Stimulated activated CD8-positive, alpha-beta memory T cell treated with anti-CD3 and anti-CD28 coated beads, Interleukin-15, amount 100 ng/mL, for 4 hours (primary cell): ENCODE data around the gene UQCR11.

ENCODE experiments used
- DNase-seq, 2 donors: peaks; one replicate each; pipeline ENCODE4 v3.0.0-alpha.2; 2020; ENCODE audit warnings: low read depth in 2 of 2

UQCR11 gene

GRCh38 chr19:1636325-1637236 is 31.3 kb upstream of the UQCR11 start:
- DNase-seq: no peak

DNA sequence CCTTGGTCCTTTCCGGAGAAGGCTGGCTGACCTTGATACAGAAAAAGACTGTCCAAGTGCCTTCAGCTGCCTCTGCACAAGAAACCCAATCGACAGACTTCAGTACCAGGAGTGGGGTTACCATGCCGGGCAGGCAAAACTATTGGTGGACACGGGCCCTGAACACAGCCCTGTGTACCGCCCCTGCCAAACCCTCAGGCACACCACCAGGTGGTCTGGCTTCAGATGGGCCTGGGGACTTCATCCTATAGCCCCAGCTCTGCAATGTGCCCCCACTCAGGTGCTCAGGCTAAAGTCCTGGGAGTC is 29.6 kb upstream of the UQCR11 start:
- DNase-seq: no peak

DNA sequence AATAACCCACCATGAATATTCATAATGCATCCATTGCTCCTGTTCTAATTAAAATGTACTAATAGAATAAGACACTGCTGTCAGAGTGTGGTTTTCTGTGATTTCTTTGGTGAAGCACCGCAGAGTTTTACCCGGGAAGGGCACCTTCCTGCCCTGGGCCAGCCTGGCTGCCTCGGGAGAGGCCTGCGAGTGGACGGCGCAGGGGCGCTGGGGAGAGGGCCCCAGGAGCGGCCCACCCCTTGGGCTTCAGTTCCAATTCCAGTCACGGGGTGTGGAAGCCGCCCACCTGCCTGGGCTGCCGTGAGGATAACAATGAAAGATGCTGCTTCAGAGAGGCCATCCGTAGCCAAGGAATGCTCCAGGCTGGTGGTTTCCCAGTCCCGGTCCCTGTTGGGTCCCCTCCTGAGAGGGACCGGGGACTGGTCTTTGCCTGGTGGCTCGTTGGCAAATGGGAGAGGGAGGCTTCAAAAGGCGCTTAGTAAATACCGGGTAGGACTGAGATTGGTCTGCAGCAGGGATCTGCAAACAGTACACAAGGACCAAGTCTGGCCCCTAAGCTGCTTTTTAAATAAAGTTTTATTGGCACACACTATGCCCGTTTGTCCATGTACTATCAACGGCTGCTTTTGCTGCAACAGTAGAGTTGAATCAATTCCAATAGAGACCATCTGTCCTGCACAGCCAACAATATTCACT is 29.1 kb upstream of the UQCR11 start:
- DNase-seq: no peak

DNA sequence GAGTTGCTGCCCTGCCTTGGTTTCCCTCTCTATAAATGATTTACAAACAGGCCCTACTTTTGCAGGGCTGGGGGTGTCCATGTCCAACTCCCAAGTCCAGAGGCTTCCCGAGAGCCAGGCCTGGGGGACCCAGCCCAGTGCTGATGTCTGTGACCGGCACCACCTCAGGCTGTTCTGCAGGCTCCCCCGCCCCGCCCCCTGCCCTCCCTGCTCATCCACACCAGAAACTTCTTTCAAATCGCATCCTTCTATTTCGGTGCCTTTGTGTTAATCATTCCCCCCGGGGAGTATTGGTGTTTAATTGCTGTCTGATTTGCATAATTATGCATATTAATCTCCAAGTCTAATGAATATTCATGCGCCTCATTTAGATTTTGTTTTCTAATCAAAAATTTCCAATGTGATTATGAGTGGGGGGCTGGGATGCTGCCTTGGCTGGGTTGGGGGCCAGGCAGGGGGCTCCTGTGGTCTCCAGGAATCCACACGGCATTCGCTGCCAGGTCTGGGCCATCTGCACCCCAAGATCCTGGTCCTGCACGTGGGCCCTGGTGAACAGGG is 28.1 kb upstream of the UQCR11 start:
- DNase-seq: no peak

GRCh38 chr19:1632462-1633268 is 27.4 kb upstream of the UQCR11 start:
- DNase-seq: no peak

- no peak for DNase-seq
Observed at GRCh38 chr19:1631557-1632100, 26.4 kb upstream of the UQCR11 start.

GRCh38 chr19:1630811-1631210 is 25.5 kb upstream of the UQCR11 start:
- DNase-seq: no peak

GRCh38 chr19:1630012-1630411 is 24.8 kb upstream of the UQCR11 start:
- DNase-seq: no peak

DNA sequence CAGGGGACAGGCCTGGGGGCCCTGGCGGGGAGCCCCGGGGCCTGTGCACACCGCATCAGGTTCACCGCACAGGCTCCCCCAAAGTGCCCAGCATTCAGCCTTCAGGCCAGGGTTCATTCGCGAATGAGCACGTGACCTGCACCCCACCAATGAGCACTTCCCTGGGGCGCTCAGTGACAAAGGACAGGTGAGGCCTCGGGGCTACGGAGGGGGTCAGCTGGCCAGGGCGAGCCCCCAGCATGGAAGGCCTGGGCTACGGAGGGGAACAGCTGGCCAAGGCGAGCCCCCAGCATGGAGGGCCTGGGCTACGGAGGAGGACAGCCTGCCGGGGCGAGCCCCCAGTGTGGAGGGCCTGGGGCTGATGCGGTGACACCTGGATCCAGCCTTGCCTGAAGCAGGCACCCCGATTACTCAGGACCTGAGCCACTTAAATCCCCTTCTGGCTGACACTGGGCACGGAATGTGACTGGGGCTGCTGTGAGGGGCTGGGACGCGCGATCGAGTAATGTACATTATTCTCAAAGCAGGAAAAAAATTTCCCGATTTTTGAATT is 24.1 kb upstream of the UQCR11 start:
- no peak for DNase-seq

DNA sequence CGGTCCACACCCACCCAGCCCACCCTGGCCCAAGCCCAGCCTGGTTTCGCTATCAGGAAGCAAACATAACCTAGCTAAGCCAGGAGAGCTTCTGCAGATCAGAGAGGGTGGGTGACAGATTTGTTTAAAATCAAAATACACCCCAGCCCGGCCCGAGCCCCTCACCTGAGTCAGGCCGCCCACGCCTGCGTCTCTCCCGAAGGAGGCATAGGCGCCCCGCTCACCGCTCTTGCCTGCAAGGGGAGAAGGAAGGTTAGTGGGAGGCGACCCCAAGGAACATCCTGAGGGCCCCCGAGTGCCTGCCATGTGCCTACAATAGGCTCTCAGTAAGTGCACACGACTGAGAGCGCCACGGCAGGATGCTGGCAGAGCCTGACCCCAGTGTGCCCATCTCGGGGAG is 21.9 kb upstream of the UQCR11 start:
- DNase-seq: no peak

GRCh38 chr19:1626417-1627010 is 21.3 kb upstream of the UQCR11 start:
- DNase-seq: no peak

- DNase-seq: no peak
Observed at GRCh38 chr19:1624458-1624857, 19.2 kb upstream of the UQCR11 start.

- no peak for DNase-seq
Observed at GRCh38 chr19:1622541-1622940, 17.3 kb upstream of the UQCR11 start.

GRCh38 chr19:1622007-1622406 is 16.7 kb upstream of the UQCR11 start:
- no peak for DNase-seq

DNA sequence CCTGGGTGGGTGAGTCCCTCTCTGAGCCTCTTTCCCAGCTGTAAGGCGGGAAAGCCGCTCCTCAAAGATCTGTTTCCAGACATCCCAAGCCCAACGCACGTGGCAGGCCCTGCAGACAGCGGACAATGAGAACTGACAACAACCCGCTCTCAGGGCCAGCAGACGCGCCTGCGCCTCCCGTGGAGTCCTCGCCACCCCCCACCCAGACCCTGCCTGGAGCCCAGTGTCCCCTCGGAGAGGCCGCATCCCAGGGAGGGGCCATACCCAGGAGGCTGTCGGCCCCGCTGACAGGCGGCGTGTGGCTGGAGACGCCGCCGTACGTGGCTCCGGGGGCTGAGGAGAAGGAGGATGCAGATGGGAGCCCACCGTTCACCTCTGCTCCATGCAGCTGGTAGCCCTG is 16.3 kb upstream of the UQCR11 start:
- DNase-seq: no peak

DNA sequence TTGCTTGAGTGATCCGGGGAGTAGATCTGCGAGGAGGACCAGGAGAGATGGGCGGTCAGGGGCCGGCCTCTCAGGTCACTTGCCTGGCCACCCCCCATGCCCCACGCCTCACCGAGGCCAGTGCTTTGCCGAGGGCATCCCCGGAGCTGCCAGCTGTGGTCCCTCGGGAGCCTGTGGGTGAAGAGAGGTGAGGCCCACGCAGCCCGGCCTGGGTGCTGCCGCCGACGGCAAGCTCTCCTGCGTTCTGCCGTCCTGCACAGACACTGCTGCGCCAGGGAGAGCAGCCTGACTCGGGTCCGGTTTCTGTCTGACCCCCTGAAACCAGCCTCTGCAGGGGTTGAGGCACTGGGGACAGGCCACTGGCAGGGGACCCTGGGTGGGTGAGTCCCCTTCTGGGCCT is 15.8 kb upstream of the UQCR11 start:
- no peak for DNase-seq

- DNase-seq: no peak
Observed at GRCh38 chr19:1620502-1620901, 15.2 kb upstream of the UQCR11 start.

DNA sequence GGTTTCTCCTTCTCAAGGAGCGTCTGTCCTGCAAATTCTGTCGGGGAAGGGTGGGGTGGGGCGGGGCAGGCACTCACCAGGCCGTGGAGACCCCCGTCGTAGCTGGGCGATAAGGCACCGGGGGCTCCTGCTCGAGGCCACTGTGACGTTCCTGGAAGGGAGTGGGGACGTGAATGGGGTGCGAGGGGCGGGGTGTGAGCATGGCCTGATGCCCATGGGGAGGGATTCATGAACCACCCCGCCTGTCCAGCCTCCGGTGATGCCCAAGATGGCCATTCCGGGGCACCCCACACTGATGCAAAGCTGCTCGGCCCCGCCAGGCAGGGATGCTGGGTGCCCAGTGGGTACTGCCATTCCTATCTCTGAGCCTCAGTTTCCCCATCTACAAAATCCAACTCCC is 14.4 kb upstream of the UQCR11 start:
- no peak for DNase-seq

DNA sequence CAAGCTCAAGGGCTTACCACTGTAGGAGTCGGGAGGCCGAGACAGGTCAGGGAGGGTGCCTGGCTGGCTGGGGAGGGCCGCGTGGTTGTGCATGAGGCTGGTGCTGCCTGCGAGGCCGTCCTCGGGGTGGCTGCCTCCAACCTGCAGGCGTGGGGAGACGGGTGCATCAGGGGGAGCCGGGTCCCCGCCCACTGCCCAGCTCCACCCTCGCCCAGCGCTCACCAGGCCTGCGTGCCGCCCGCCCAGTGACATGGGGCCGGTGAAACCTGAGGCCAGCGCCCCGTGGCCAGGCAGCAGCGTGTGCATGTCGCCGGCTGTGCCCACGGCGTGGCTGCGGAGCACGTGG is 13.8 kb upstream of the UQCR11 start:
- no peak for DNase-seq

GRCh38 chr19:1618157-1619093 is 13.2 kb upstream of the UQCR11 start:
- no peak for DNase-seq
